ENCODE results near the gene FAM222B. TPM values are rescaled to one million over a fixed set of nuclear protein-coding genes. Genes with fewer than 3 reads are reported as not detected.

FAM222B gene
- total RNA-seq, 1 experiment from 2014 or later = 94.6 TPM

DNA sequence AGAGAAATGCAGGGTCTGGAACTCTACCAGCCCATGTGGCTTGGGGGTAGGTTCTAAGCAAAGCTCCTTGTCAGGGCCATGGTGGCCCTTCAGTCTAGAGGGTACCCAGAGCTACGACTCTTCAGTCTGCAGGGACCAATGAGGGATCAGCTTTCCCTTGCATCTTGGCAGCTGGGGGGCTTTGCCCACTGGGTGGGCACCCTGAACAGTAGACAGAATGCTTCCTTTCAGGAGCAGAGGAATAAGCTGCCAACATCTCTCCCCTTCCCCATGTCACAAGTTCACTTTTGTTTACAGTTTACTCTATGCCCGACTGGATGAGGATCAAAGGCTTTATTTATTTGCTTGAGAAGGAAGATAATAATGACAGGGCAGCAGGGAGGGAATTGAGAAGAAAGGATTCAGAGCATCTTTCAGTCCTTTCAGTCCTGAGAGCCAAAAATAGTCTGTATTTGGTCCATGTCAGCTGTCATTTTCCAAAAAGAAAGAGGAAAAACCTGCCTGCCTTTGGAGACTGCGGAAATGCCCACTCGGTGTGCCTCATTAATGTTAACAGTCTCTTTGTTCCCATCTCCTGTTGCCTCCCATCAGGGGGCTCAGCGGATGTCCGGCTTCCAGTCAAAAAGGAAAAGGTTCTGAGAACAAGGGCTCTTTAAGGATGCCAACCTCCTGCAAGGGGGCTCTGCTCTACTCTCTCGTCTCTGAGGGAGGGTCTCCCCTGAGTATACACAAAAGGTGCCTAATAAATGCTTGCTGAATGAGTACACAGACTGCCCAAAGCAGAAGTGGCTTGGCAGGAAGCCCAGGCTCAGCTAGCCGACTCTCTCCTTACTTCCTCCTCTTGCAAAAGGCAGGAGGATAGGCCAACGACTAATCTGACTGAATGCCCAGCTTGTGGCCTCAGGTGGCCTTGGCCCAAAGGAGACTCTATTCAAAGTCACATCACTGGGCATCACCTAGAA, 81.7 kb downstream of the FAM222B start (continued):
- TF ChIP-seq SMAD4 (CRISPR knock-in tag; IDR thresholded peaks at IDR 0.05) (no peak), RELA (CRISPR knock-in tag; IDR thresholded peaks at IDR 0.05; ENCODE audit: borderline replicate concordance) (no peak), ZNF219 (CRISPR knock-in tag; IDR thresholded peaks at IDR 0.05; ENCODE audit: borderline replicate concordance) (no peak), ZNF671 (CRISPR knock-in tag; IDR thresholded peaks at IDR 0.05) (no peak), PRRX2 (CRISPR knock-in tag; IDR thresholded peaks at IDR 0.05) (no peak), SOX15 (CRISPR knock-in tag; IDR thresholded peaks at IDR 0.05) (no peak), GRHL2 (CRISPR knock-in tag; IDR thresholded peaks at IDR 0.05; ENCODE audit: insufficient replicate concordance, severe bottlenecking) (no peak), CREM (CRISPR knock-in tag; IDR thresholded peaks at IDR 0.05) (0 out of 2 replicates have a peak, but pooled peaks have one; percentile 48), ZNF416 (CRISPR knock-in tag; IDR thresholded peaks at IDR 0.05) (no peak), TEAD1 (CRISPR knock-in tag; IDR thresholded peaks at IDR 0.05) (no peak), GTF2I (CRISPR knock-in tag; conservative IDR thresholded peaks at IDR 0.05) (no peak), NR1H2 (CRISPR knock-in tag; IDR thresholded peaks at IDR 0.05) (no peak), JUN (CRISPR knock-in tag; IDR thresholded peaks at IDR 0.05) (no peak)
- TF ChIP-seq, protein P1, sequence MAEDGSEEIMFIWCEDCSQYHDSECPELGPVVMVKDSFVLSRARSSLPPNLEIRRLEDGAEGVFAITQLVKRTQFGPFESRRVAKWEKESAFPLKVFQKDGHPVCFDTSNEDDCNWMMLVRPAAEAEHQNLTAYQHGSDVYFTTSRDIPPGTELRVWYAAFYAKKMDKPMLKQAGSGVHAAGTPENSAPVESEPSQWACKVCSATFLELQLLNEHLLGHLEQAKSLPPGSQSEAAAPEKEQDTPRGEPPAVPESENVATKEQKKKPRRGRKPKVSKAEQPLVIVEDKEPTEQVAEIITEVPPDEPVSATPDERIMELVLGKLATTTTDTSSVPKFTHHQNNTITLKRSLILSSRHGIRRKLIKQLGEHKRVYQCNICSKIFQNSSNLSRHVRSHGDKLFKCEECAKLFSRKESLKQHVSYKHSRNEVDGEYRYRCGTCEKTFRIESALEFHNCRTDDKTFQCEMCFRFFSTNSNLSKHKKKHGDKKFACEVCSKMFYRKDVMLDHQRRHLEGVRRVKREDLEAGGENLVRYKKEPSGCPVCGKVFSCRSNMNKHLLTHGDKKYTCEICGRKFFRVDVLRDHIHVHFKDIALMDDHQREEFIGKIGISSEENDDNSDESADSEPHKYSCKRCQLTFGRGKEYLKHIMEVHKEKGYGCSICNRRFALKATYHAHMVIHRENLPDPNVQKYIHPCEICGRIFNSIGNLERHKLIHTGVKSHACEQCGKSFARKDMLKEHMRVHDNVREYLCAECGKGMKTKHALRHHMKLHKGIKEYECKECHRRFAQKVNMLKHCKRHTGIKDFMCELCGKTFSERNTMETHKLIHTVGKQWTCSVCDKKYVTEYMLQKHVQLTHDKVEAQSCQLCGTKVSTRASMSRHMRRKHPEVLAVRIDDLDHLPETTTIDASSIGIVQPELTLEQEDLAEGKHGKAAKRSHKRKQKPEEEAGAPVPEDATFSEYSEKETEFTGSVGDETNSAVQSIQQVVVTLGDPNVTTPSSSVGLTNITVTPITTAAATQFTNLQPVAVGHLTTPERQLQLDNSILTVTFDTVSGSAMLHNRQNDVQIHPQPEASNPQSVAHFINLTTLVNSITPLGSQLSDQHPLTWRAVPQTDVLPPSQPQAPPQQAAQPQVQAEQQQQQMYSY (CRISPR knock-in tag; IDR thresholded peaks at IDR 0.05) = no peak
- TF ChIP-seq, protein P2, sequence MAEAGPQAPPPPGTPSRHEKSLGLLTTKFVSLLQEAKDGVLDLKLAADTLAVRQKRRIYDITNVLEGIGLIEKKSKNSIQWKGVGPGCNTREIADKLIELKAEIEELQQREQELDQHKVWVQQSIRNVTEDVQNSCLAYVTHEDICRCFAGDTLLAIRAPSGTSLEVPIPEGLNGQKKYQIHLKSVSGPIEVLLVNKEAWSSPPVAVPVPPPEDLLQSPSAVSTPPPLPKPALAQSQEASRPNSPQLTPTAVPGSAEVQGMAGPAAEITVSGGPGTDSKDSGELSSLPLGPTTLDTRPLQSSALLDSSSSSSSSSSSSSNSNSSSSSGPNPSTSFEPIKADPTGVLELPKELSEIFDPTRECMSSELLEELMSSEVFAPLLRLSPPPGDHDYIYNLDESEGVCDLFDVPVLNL (CRISPR knock-in tag; IDR thresholded peaks at IDR 0.05; ENCODE audit: borderline replicate concordance, low read depth) = no peak
- TF ChIP-seq, protein P3, sequence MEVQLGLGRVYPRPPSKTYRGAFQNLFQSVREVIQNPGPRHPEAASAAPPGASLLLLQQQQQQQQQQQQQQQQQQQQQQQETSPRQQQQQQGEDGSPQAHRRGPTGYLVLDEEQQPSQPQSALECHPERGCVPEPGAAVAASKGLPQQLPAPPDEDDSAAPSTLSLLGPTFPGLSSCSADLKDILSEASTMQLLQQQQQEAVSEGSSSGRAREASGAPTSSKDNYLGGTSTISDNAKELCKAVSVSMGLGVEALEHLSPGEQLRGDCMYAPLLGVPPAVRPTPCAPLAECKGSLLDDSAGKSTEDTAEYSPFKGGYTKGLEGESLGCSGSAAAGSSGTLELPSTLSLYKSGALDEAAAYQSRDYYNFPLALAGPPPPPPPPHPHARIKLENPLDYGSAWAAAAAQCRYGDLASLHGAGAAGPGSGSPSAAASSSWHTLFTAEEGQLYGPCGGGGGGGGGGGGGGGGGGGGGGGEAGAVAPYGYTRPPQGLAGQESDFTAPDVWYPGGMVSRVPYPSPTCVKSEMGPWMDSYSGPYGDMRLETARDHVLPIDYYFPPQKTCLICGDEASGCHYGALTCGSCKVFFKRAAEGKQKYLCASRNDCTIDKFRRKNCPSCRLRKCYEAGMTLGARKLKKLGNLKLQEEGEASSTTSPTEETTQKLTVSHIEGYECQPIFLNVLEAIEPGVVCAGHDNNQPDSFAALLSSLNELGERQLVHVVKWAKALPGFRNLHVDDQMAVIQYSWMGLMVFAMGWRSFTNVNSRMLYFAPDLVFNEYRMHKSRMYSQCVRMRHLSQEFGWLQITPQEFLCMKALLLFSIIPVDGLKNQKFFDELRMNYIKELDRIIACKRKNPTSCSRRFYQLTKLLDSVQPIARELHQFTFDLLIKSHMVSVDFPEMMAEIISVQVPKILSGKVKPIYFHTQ (CRISPR knock-in tag; IDR thresholded peaks at IDR 0.05) = no peak
- TF ChIP-seq, protein P4, sequence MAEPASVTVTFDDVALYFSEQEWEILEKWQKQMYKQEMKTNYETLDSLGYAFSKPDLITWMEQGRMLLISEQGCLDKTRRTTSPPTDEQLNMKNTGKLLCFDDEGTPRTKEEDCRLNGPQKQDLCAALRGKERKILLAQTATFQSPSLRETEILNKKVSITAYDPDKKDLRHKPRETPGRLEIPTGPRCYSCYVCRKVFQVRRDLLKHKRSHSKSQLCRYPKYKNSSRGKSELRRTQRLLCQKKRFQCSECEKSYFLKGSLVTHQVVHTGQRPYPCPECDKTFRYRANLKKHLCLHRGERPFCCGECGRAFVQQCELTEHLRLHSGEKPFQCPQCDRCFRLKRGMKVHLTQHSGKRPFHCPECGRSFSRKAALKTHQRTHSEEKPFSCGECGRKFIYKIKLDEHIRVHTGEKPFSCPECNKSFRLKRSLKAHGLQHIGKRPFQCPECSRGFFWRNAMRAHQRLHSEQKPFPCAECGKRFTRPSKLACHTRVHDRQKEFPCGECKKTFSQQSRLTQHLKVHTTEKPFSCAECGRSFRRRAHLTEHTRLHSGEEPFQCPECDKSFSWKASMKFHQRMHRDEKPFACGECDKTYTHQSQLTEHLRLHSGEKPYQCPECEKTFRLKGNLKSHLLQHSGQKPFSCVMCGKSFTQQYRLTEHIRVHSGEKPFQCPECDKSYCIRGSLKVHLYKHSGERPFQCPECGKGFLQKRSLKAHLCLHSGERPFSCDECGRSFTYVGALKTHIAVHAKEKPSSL (CRISPR knock-in tag; conservative IDR thresholded peaks at IDR 0.05) = no peak
- TF ChIP-seq, protein P5, sequence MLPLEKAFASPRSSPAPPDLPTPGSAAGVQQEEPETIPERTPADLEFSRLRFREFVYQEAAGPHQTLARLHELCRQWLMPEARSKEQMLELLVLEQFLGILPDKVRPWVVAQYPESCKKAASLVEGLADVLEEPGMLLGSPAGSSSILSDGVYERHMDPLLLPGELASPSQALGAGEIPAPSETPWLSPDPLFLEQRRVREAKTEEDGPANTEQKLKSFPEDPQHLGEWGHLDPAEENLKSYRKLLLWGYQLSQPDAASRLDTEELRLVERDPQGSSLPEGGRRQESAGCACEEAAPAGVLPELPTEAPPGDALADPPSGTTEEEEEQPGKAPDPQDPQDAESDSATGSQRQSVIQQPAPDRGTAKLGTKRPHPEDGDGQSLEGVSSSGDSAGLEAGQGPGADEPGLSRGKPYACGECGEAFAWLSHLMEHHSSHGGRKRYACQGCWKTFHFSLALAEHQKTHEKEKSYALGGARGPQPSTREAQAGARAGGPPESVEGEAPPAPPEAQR (CRISPR knock-in tag; IDR thresholded peaks at IDR 0.05) = no peak
- TF ChIP-seq, protein P6, sequence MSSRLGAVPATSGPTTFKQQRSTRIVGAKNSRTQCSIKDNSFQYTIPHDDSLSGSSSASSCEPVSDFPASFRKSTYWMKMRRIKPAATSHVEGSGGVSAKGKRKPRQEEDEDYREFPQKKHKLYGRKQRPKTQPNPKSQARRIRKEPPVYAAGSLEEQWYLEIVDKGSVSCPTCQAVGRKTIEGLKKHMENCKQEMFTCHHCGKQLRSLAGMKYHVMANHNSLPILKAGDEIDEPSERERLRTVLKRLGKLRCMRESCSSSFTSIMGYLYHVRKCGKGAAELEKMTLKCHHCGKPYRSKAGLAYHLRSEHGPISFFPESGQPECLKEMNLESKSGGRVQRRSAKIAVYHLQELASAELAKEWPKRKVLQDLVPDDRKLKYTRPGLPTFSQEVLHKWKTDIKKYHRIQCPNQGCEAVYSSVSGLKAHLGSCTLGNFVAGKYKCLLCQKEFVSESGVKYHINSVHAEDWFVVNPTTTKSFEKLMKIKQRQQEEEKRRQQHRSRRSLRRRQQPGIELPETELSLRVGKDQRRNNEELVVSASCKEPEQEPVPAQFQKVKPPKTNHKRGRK (CRISPR knock-in tag; IDR thresholded peaks at IDR 0.05; ENCODE audit: borderline replicate concordance) = no peak
- TF ChIP-seq, protein P7, sequence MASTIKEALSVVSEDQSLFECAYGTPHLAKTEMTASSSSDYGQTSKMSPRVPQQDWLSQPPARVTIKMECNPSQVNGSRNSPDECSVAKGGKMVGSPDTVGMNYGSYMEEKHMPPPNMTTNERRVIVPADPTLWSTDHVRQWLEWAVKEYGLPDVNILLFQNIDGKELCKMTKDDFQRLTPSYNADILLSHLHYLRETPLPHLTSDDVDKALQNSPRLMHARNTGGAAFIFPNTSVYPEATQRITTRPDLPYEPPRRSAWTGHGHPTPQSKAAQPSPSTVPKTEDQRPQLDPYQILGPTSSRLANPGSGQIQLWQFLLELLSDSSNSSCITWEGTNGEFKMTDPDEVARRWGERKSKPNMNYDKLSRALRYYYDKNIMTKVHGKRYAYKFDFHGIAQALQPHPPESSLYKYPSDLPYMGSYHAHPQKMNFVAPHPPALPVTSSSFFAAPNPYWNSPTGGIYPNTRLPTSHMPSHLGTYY (CRISPR knock-in tag; IDR thresholded peaks at IDR 0.05) = no peak
- TF ChIP-seq, protein P8, sequence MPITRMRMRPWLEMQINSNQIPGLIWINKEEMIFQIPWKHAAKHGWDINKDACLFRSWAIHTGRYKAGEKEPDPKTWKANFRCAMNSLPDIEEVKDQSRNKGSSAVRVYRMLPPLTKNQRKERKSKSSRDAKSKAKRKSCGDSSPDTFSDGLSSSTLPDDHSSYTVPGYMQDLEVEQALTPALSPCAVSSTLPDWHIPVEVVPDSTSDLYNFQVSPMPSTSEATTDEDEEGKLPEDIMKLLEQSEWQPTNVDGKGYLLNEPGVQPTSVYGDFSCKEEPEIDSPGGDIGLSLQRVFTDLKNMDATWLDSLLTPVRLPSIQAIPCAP (CRISPR knock-in tag; IDR thresholded peaks at IDR 0.05) = no peak

All from WTC11 (cell line).